Endometrial microvascular endothelial cells (primary cell): ENCODE measurements around the gene TCEANC. TPM values are rescaled to one million over a fixed set of nuclear protein-coding genes. Genes with fewer than 3 reads are reported as not detected.
"Not testable (repeated sequence)": the region's sequence is repeated elsewhere in the genome, so short reads cannot be mapped to it uniquely, and the experiment has no call there.

Source experiments
- in situ Hi-C: cut with HindIII; loops from 2 replicates; pipeline ENCODE4 v1.10.0; 2017; ENCODE audit warnings: low sequenced_read_pairs, low pct_unique_long_range_greater_than_20kb; ENCODE audit errors: inconsistent ontology term
- total RNA-seq: library from RNA; depleted of rRNA; stranded (reverse); fragments of >200 nt; gene quantifications from one replicate; pipeline ENCODE4 v1.2.3, GENCODE V29; 2015; ENCODE audit errors: inconsistent ontology term

TCEANC gene, protein sequence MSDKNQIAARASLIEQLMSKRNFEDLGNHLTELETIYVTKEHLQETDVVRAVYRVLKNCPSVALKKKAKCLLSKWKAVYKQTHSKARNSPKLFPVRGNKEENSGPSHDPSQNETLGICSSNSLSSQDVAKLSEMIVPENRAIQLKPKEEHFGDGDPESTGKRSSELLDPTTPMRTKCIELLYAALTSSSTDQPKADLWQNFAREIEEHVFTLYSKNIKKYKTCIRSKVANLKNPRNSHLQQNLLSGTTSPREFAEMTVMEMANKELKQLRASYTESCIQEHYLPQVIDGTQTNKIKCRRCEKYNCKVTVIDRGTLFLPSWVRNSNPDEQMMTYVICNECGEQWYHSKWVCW
- 1.4 TPM for total RNA-seq

DNA sequence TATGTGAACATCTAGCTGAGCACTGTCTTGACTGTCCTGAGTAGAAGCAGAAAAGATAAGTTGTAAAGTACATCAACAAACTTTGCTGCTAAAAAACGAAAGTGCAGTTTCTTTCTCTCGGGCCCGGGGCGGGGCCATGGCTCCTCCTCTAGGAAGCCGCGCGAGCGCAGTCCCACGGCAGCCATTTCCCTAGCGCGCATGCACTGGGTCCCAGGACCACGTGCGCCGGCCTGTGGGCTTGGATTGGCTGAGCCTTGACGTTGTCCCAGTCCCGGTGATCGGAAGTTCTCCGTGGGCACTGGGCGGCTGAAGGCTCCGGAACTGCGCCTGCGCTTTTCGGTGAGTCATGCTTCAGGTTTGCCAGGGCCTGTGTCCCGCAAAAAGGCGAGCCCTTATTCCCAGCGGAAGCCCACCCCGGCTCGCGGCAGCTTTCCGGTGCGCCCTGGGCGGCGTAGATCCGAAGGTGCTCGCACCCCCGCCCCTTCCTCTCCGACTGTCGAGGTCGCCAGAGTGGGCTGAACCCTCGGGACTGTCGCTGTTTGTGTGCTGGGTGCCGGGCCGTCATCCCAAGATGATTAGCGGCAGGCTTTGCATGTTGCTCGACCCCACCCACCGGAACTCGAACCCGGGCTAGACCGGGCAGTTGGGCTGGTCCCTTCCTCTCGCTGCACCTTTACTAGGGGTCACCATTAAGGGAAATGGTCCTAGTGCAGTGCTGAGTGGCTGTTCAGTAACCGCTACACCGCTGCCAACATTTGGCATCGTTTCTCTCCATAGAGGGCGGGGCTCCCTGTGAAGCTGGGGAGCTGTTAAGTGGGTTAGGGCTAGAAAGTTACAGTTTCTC lies at the start of gene TCEANC:
Gene TCEANC, plus strand, starts transcription at position 292 of the 844 bp plus-strand sequence. CDS start 9,368 bp downstream, outside the sequence.
- in situ Hi-C loops = no loop called here

GRCh38 chrX:13605611-13606010 lies 47.3 kb upstream of the TCEANC start:
- in situ Hi-C loops = no loop called here

DNA sequence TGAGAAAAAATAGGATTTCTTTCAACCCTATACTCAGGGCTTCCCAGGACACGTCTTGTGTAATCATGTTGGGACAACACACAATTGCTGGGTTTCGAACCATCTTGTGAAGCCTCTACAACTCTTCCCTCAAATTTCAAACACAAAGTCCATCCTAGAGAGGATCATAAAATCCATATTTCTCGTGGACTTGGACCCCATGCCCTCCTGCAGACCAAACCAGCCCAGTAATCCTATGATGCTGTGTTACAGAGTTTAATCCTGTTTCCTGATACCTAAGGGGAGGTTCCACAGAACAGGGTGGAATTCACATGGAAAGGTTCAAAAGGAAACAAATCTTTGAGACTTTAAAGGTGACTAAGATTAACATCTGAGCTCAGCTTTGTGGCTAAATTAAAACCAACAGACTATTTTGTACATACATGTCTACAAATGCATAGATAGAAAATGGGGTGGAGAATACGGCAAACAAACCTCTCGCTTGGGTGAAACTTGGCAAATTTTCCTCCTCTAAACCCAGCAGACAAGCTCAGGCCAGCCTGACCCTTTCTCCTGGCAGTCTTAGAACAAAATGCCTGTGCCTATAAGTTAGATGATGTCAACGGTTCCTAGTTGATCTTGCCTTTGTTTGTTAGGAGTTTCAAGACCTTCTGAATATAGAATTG lies 45.5 kb upstream of the TCEANC start:
- in situ Hi-C loops = no loop called here

DNA sequence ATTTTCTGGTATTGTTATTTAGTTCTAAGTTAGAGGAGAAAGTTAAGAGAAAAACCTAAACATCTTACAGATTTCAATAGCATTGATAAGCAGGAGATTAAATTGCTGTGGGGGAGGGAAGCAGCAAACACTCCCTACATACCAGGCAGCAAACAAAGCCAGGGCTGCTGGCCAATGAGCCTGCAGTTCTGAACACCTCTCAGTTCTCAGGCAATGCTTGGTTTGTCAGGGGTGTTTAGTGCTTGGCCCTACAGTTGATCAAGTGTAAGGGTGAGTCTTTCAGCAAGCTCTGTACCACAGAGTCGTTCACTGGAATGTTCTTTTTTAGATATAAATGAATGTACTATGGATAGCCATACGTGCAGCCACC lies 45.0 kb upstream of the TCEANC start:
- in situ Hi-C loops = no loop called here

- in situ Hi-C loops = no loop called here
Measured at GRCh38 chrX:13614154-13614553, 38.8 kb upstream of the TCEANC start.

DNA sequence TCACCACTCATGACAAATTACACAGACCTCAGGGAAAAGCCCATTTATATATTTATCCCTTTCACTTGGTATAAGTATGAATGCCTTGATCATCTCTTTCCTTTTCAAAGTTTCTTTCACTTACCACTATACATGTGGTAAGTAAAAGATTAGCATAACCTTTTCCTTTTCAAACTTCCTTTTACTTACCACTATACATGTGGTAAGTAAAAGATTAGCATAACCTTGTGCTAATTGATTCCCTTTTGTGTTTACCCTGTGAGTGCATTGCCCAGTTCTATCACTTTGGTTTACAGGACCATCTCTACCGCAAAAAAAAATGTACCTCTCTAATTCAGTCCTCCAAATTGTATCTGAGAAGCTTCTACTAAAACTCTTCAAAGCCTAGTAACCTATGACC lies 32.7 kb upstream of the TCEANC start:
- in situ Hi-C loops = no loop called here

DNA sequence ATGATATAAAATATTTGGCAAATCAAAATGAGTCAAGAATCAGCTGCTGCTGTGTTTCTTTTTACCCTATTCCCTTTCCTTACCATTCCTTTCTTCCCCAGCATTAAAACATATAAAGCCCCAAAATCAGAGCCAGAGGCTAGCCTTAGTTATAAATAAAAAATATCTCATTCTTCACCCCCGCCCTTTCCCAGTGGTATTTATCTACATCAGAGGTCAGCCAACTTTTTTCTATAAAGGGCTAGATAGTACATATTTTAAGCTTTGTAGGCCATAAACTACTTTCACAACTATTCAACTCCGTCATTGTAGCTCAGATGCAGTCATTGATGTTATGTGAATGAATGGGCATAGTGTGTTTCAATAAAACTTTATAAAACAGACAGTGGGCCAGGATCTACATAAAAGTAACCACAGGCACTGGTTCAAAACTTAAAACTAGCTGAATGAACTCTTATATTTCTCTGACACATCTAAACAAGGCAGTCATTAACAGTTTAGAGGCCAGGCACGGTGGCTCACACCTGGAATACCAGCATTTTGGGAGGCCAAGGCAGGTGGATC lies 30.5 kb upstream of the TCEANC start:
- in situ Hi-C loops = no loop called here

DNA sequence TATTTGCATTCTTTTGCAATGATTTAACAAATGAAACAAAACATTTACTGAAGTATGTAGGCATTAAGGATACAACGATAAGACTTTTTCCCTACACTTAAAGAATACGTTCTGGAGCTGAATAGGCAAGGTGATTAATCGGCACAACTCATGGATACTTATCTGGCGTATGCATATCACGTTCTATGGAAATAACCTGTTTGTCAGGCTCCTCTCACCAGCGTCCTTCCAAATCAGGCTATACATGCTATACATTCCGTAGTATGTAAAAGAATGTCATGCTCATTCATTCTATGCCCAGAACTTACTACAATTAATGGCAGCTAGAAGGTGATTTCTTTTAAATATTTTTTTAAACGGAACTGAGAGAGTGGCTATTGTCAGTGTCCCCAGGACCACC lies 25.6 kb upstream of the TCEANC start:
- in situ Hi-C loops = no loop called here

GRCh38 chrX:13637224-13637623 lies 15.7 kb upstream of the TCEANC start:
- in situ Hi-C loops = not testable (repeated sequence)

GRCh38 chrX:13638021-13638420 lies 14.9 kb upstream of the TCEANC start:
- in situ Hi-C loops = no loop called here

DNA sequence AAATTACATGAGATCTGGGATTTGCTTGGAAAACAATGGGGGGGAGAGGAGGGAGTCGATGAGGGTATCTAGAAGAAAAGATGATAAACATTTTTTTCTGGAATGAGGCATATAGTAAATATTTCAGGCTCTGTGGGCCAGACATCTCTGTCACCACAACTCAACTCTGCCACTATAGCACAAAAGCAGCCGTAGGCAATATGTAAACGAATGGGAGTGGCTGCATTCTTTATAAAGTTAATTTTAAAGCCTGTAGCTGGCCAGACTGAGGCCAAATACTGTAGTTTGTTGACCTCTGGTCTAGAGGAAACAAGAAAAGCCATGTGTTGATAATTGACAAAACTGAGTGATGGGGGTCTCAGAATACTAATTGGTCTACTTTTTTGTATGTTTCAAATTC lies 14.1 kb upstream of the TCEANC start:
- in situ Hi-C loops = no loop called here

- in situ Hi-C loops = not testable (repeated sequence)
Measured at GRCh38 chrX:13641684-13642083, 11.3 kb upstream of the TCEANC start.

- in situ Hi-C loops = no loop called here
Measured at GRCh38 chrX:13645464-13646153, 7.3 kb upstream of the TCEANC start.

GRCh38 chrX:13646154-13646549 lies 6.8 kb upstream of the TCEANC start:
- in situ Hi-C loops = no loop called here

GRCh38 chrX:13647709-13648212 lies 5.2 kb upstream of the TCEANC start:
- in situ Hi-C loops = no loop called here

DNA sequence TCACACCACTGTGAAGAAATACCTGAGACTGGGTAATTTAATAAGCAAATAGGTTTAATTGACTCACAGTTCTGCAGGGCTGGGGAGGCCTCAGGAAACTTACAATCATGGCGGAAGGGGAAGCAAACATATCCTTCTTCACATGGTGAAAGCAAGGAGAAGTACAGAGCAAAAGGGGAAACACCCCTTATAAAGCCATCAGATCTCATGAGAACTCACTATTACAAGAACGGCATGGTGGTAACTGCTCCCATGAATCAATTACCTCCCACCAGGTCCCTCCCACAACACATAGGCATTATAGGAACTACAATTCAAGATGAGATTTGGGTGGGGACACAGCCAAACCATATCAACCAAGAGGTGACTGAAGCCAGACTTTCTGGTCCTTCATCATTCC lies 4.6 kb upstream of the TCEANC start:
- in situ Hi-C loops = not testable (repeated sequence)

DNA sequence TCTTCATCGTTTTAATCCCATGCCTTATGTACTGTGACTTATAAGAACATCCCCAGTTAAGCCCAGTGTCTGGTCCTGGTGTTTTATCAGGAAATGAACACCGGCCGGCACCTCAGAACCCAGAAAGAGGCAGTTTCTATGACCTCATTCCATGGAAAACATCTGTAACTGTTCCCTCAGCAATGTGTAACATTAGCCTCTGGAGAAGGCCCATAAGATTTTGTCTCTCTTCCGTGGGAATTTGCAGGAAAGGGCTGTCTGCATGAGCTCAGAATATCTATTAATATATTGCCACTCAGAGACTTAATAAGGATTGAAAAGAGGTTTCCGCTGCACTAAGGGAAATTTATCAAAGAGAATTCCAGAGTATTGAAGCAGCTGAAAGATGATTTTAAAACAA lies 3.1 kb upstream of the TCEANC start:
- in situ Hi-C loops = no loop called here

DNA sequence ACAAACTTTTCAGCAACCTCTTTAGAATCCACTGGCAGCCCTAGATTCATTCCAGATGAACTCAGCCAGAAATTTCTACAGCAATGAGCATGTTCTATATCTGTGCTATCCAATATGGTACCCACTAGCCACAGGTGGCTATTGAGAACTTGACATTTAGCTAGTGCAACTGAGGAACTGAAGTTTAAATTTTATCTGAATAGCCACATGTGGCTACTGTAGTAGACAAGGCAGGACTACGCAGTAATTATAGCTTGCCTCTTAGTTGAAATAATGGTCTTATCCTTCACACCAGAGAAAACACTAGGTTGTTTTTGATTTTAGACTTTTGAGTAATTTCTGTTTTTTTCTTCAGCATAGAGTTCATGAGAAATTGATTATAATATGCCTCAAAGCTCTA lies 2.6 kb upstream of the TCEANC start:
- in situ Hi-C loops = no loop called here

GRCh38 chrX:13651150-13651549 lies 1.8 kb upstream of the TCEANC start:
- in situ Hi-C loops = no loop called here
